Mammary epithelial cell (primary cell): ENCODE results near the gene NETO1.

ENCODE experiments used
- EZH2 ChIP-seq: IDR thresholded peaks from 2 replicates; pipeline ENCODE4 v1.6.1; 2012; ENCODE audit warnings: low read length, inconsistent platforms, borderline replicate concordance
- TF ChIP-seq, protein P1 (sequence below), 2 donors: IDR thresholded peaks in 1 of 2; conservative IDR thresholded peaks in 1 of 2; 2 replicates each; pipeline ENCODE4 v1.5.1; 2011 to 2012; ENCODE audit warnings: inconsistent platforms in 2 of 2, low read length in 2 of 2, mild to moderate bottlenecking in 2 of 2, control low read depth in 1 of 2, low read depth in 1 of 2; ENCODE audit not compliant: insufficient read depth in 1 of 2; ENCODE audit errors: extremely low read depth in 1 of 2

DNA sequence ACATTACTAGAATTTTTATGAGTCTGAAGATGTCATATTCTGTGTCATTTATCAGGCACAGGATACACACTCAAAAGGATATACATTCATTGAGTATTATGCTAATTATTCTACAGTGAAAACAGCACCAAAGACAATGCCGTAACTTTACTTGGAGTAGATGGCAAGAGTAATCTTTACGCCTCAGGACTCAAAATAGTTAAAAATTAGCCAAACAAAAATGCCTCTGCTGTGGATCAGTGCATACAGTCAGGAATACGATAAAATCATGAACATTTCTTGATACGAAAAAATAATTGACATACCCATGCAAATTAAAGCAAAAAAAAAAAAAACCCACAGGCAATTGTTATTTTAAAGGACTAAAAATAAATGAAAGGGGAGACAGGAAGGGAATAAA is 129.7 kb downstream of the NETO1 start:
- TF ChIP-seq, protein P1, sequence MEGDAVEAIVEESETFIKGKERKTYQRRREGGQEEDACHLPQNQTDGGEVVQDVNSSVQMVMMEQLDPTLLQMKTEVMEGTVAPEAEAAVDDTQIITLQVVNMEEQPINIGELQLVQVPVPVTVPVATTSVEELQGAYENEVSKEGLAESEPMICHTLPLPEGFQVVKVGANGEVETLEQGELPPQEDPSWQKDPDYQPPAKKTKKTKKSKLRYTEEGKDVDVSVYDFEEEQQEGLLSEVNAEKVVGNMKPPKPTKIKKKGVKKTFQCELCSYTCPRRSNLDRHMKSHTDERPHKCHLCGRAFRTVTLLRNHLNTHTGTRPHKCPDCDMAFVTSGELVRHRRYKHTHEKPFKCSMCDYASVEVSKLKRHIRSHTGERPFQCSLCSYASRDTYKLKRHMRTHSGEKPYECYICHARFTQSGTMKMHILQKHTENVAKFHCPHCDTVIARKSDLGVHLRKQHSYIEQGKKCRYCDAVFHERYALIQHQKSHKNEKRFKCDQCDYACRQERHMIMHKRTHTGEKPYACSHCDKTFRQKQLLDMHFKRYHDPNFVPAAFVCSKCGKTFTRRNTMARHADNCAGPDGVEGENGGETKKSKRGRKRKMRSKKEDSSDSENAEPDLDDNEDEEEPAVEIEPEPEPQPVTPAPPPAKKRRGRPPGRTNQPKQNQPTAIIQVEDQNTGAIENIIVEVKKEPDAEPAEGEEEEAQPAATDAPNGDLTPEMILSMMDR (conservative IDR thresholded peaks at IDR 0.05 in 1 of 2, IDR thresholded peaks at IDR 0.05 in 1 of 2; ENCODE audit: extremely low read depth in 1 of 2, insufficient read depth in 1 of 2, low read depth in 1 of 2, low read length in 2 of 2), result no peak
- TF ChIP-seq EZH2, result no peak
